Urinary bladder (tissue), 4 donors: ENCODE measurements around the gene ARPC1B. TPM values are rescaled to one million over a fixed set of nuclear protein-coding genes. Genes with fewer than 3 reads are reported as not detected.
"Not testable (repeated sequence)": the region's sequence is repeated elsewhere in the genome, so short reads cannot be mapped to it uniquely, and the experiment has no call there.

Source experiments
- DNase-seq: peaks from one replicate; pipeline ENCODE4 v3.0.0-alpha.2; 2015; ENCODE audit errors: extremely low spot score
- H3K27ac ChIP-seq: one replicate; pipeline ENCODE4 v1.5.1; 2013; ENCODE audit warnings: low read depth, mild to moderate bottlenecking, moderate library complexity
- H3K36me3 ChIP-seq: one replicate; pipeline ENCODE4 v1.6.1; 2013; ENCODE audit warnings: mild to moderate bottlenecking, moderate library complexity; ENCODE audit not compliant: insufficient read depth
- H3K4me1 ChIP-seq: one replicate; pipeline ENCODE4 v1.6.1; 2013; ENCODE audit warnings: mild to moderate bottlenecking, moderate library complexity; ENCODE audit not compliant: insufficient read depth
- H3K4me3 ChIP-seq: one replicate; pipeline ENCODE4 v1.5.1; 2013; ENCODE audit warnings: low read depth, low read length
- WGBS: extraction: QIAGEN DNeasy Blood & Tissue Kit; methylation state at CpG from one replicate; pipeline ENCODE4 v1.1.7; 2013; 5-methylcytosine and 5-hydroxymethylcytosine counted together
- polyA plus RNA-seq: library from polyadenylated mRNA; stranded (reverse); fragments of 200-250 nt; gene quantifications from one replicate; pipeline ENCODE4 v1.2.3, GENCODE V29; 2013
- total RNA-seq: library from RNA; depleted of rRNA; stranded (reverse); fragments of >200 nt; gene quantifications from one replicate; pipeline ENCODE4 v1.2.3, GENCODE V29; 2014
- donor health status: healthy with polysubstance abuse.
- donor health status: healthy.

ARPC1B gene
- total RNA-seq (84.4 TPM), polyA plus RNA-seq (184 TPM)

- no peaks in the 10 kb centered on the region for H3K36me3 ChIP-seq
- WGBS: 2% methylated on average over 95 of the region's 95 CpGs
- peak within 1 kb of the TSS; percentile 61 for H3K27ac ChIP-seq
- DNase-seq: no peak
- no peaks in the 10 kb centered on the region for H3K4me1 ChIP-seq
- H3K4me3 ChIP-seq: peak within 1 kb of the TSS; percentile 96
Measured at GRCh38 chr7:99374111-99375064, at the start of gene ARPC1B. TSS of gene ARPC1B (plus strand) at chr7:99374730. CDS start at chr7:99385715, 10,985 bp downstream.

DNA sequence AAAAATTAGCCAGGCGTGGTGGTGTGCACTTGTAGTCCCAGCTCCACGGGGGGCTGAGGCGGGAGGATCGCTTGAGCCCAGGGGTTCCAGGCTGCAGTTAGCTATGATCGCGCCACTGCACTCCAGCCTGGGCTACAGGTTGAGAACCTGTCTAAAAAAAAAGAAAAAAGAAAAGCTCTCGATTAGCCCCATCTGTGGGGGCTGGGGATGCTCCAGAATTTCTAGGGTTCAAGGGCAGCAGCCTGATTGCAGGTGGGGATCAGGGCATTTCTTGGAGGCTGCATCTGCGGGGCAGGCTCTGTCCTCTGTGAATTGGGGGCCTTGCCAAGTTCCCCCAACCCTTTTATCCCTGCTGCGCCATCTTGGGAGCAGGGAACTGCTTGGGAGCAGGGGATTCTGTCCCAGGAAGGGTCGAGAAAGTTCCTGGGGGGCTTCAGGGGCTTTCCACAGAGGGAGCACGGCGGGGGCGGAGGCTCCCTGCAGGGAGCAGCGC lies 49.5 kb upstream of the ARPC1B start:
- Histone ChIP-seq H3K4me1 (peaks cover 2% of the 10 kb centered on the region), H3K27ac (no peak overlapping the region), H3K36me3 (no peaks in the 10 kb centered on the region), H3K4me3 (peak overlapping the region; percentile 97)
- DNase-seq: no peak
- 24% methylated on average over 14 of the region's 14 CpGs for WGBS

DNA sequence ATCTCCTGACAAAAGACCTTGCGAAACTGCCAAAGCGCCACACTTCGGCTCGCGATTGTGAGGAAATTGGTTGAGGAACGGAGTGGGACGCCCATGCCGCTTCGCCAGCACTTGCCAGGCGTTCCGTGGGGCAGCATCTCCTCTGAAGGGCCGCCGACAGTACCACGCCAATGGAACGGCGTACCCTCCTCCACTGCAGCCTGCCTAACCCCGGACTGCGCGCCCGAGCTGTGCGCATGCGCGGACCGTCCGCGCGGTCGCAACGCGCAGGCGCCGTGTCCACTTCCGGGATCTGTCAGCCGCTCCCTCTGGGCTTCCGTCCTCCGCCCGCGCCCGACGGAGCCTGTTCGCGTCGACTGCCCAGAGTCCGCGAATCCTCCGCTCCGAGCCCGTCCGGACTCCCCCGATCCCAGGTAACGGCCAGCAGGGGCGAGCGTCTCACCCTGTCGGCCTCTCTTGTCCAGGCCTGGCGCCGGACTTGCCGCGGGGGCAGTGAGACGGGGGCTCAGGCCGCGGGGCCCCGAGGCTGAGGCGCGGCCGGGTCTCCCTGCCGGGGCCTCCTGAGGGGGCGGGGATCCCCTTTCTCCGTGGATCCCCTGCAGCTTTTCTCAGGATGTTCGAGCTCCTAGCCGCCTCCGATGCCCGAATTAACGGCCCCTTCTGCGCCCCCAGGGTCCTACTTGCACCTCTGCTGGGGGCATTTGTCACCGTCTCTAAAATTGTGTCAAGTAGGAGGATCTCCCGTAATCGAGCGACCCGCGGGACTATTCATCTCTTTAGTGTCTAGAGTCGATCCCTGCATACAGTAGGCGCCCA lies 48.7 kb upstream of the ARPC1B start, which contains the start of gene ARPC1A:
Gene ARPC1A (plus strand): TSS at position 307 of the 816 bp plus-strand sequence. CDS start 7,456 bp downstream, outside the sequence.
- WGBS: under 1% methylated on average over 82 of the region's 82 CpGs
- H3K27ac ChIP-seq: peak within 1 kb of the TSS; percentile 58
- H3K4me1 ChIP-seq: peaks cover 2% of the 10 kb centered on the region
- H3K36me3 ChIP-seq: no peaks in the 10 kb centered on the region
- peak; percentile 72 for DNase-seq
- peak within 1 kb of the TSS; percentile 97 for H3K4me3 ChIP-seq

- Histone ChIP-seq H3K4me1 (peaks cover 2% of the 10 kb centered on the region), H3K4me3 (peak overlapping the region; percentile 97), H3K36me3 (no peaks in the 10 kb centered on the region), H3K27ac (no peak overlapping the region)
- WGBS: under 1% methylated on average over 10 of the region's 10 CpGs
- DNase-seq: no peak
Measured at GRCh38 chr7:99326408-99326782, 48.1 kb upstream of the ARPC1B start.

GRCh38 chr7:99330314-99330961 lies 44.1 kb upstream of the ARPC1B start:
- not testable (repeated sequence) for H3K36me3 ChIP-seq, H3K27ac ChIP-seq, H3K4me1 ChIP-seq, H3K4me3 ChIP-seq, DNase-seq
- 70% methylated on average over 8 of the region's 8 CpGs for WGBS

DNA sequence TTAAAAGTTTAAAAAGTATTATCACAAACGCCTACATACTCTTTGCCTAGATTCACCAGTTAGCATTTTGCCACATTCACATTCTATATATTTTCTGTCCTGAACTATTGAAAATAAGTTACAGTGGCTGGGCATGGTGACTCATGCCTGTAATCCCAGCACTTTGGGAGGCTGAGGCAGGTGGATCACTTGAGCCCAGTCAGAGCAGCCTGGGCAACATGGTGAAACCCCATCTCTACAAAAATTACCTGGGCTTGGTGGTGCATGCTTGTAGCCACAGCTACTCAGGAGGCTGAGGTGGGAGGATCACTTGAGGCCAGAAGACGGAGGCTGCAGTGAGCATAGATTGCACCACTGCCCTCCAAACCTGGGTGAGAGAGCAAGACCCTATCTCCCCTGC lies 43.5 kb upstream of the ARPC1B start:
- H3K4me1 ChIP-seq: peaks cover 2% of the 10 kb centered on the region
- WGBS: 91% methylated on average over 2 of the region's 2 CpGs
- no peaks in the 10 kb centered on the region for H3K36me3 ChIP-seq
- H3K4me3 ChIP-seq: no peak overlapping the region
- H3K27ac ChIP-seq: no peak overlapping the region
- no peak for DNase-seq

DNA sequence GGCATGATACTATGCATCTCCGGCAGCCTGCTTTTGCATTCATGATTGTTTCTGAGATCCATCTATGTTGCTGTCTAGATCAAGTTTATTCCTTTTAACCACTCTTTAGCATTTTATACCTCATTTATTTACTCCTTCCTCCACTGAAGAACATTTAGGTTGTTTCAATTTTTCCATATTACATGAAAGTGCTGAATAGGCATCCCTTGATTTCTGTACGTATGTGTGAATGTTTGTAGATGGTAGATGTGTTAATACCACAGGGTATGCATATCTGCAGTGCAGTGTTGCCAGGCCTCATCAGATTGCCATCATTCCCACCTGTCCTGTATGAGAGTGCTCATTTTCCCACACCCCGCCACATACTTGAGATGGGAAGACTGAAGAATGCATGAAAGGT lies 34.9 kb upstream of the ARPC1B start:
- no peak overlapping the region for H3K4me3 ChIP-seq
- WGBS: 94% methylated on average over 3 of the region's 3 CpGs
- H3K27ac ChIP-seq: no peak overlapping the region
- no peaks in the 10 kb centered on the region for H3K4me1 ChIP-seq
- peaks cover 4% of the 10 kb centered on the region for H3K36me3 ChIP-seq
- no peak for DNase-seq

DNA sequence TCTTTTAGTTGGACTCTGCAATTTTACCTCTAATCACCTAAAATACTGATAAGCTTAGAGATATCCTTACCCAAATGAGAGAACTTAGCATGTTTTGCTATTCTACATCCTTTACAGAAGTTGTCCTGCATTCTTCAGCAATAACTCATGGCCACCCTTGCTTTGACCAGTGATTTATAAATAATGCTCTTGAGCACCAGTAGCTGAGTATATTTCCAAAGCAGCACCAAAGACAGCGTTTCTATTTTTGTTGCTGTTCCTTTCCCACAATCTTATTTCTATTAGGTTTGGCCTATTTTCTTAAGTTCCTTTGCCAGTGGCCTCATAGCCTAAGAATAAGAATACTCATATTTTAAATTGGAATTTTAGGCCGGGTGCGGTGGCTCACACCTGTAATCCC lies 33.9 kb upstream of the ARPC1B start:
- Histone ChIP-seq H3K36me3 (peaks cover 4% of the 10 kb centered on the region), H3K27ac (no peak overlapping the region), H3K4me1 (no peaks in the 10 kb centered on the region), H3K4me3 (no peak overlapping the region)
- WGBS: 91% methylated on average over 3 of the region's 3 CpGs
- DNase-seq: no peak

DNA sequence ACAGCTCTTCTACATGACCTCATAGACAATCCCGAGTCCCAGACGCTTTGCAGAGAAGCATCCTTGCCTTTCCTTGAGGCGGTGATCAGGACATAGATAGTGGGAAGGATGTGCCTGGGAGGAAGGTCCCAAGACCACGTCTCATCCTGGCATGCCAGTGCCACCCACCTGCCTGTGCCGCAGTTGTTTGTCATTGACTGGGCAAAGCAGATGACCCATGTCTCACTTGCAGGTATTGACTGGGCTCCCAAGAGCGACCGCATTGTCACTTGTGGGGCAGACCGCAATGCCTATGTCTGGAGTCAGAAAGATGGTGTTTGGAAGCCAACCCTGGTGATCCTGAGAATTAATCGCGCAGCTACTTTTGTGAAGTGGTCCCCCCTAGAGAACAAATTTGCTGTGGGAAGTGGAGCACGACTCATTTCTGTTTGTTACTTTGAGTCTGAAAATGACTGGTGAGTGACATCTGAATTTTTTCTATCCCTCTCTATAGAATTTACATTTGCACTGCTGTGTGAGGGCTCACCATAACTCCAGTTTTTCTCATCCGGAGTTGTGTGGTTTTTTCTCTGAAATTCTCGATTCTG lies 30.4 kb upstream of the ARPC1B start:
- 92% methylated on average over 13 of the region's 13 CpGs for WGBS
- H3K4me3 ChIP-seq: no peak overlapping the region
- no peaks in the 10 kb centered on the region for H3K4me1 ChIP-seq
- no peak for DNase-seq
- no peaks in the 10 kb centered on the region for H3K36me3 ChIP-seq
- H3K27ac ChIP-seq: no peak overlapping the region

- 98% methylated on average over 3 of the region's 3 CpGs for WGBS
- H3K27ac ChIP-seq, H3K4me1 ChIP-seq, H3K4me3 ChIP-seq, DNase-seq, H3K36me3 ChIP-seq: not testable (repeated sequence)
Measured at GRCh38 chr7:99350641-99351040, 23.9 kb upstream of the ARPC1B start.

DNA sequence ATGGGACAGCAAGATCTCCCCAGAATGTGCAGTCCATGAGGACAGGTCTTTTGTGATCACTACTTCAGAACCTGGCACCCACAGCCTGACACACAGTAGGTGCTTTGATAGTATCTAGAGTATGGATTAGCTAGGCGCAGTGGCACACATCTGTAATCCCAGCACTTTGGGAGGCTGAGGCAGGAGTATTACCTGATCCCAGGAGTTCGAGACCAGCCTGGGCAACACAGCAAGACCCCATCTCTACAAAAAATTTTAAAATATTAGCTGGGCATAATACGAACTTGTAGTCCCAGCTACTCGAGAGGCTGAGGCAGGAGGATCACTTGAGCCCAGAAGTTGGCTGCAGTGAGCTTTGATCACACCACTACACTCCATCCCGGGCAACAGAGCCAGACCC lies 22.3 kb upstream of the ARPC1B start:
- Histone ChIP-seq H3K4me3 (no peak overlapping the region), H3K36me3 (peaks cover 5% of the 10 kb centered on the region), H3K27ac (no peak overlapping the region), H3K4me1 (no peaks in the 10 kb centered on the region)
- WGBS: 96% methylated on average over 5 of the region's 5 CpGs
- no peak for DNase-seq

DNA sequence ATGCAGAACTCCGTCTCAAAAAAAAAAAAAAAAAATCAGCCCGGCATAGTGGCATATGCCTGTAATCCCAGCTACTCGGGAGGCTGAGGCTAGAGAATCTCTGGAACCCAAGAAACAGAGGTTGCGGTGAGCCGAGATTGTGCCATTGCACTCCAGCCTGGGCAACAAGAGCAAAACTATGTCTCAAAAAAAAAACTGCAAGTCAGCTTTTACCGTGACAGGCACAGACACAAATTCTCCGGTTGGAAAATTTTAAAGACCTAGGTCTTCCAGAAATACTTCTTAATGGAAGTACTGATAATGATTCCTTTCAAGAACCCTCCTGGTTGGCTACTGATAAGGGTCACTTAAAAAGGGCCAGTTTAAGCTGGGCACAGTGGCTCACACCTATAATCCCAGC lies 19.4 kb upstream of the ARPC1B start:
- Histone ChIP-seq H3K36me3 (peaks cover 5% of the 10 kb centered on the region), H3K4me3 (no peak overlapping the region), H3K27ac (no peak overlapping the region), H3K4me1 (no peaks in the 10 kb centered on the region)
- 91% methylated on average over 7 of the region's 7 CpGs for WGBS
- DNase-seq: no peak
